HCT116 (cell line): ENCODE results near the gene RNF25. TPM values are rescaled to one million over a fixed set of nuclear protein-coding genes. Genes with fewer than 3 reads are reported as not detected.

ENCODE experiments used
- ATAC-seq: fragments of 200-7000 bp; cut with Tn5 transposase; 2 replicates; pipeline ENCODE4 v1.9.1; 2020; ENCODE audit warnings: mild to moderate bottlenecking, moderate library complexity
- BruUV-seq: library from RNA; stranded (reverse); fragments of 400-500 nt; replicated peaks from 2 replicates; lab custom pipeline; 2021; lab: Mats Ljungman, UMichigan
- CTCF ChIA-PET: fragments of 300-600 bp; sonication (Branson Sonifier 250); formaldehyde crosslinking; loops from one replicate; lab custom pipeline; 2021; ENCODE audit warnings: antibody characterized with exemption; lab: Charles Lee
- POLR2A ChIA-PET: fragments of 300-600, 350-600 bp; sonication (Branson Sonifier 250); formaldehyde crosslinking; loops from one replicate; lab custom pipeline; 2021; ENCODE audit warnings: antibody characterized with exemption; lab: Charles Lee
- RAD21 ChIA-PET, 2 experiments: fragments of 300-600 bp; sonication (Branson Sonifier 250); formaldehyde crosslinking; loops; one replicate each; lab custom pipeline; 2023; ENCODE audit warnings: low total read pairs in 2 of 2; ENCODE audit not compliant: uncharacterized antibody in 2 of 2, unreplicated experiment in 2 of 2, low non-redundant PET in 1 of 2; lab: Charles Lee
- DNase-seq: peaks from one replicate; pipeline ENCODE4 v3.0.0-alpha.2; 2010; ENCODE audit warnings: low read depth, low spot score
- H2AFZ ChIP-seq: fragments of 200-600 bp; shearing (Covaris generic), sonication (generic); 2 replicates; pipeline ENCODE4 v1.6.1; 2017; ENCODE audit warnings: low read depth, mixed run types, mixed read lengths, antibody characterized with exemption, low read length; ENCODE audit not compliant: poor library complexity, severe bottlenecking
- H3K27ac ChIP-seq: 2 replicates; pipeline ENCODE4 v1.5.1; 2012; ENCODE audit warnings: low read depth, low read length
- H3K27me3 ChIP-seq: fragments of 200-600 bp; sonication (generic); 2 replicates; pipeline ENCODE4 v1.6.1; 2016; ENCODE audit warnings: mixed run types, low read length, mixed read lengths; ENCODE audit not compliant: insufficient read depth
- H3K36me3 ChIP-seq, 2 experiments: fragments of 200-500 bp in 1 of 2; fragments of 200-600 bp in 1 of 2; sonication (Bioruptor generic) in 1 of 2; sonication (generic) in 1 of 2; 2 replicates each; pipeline versions ENCODE4 v1.5.1 to v1.6.1; 2014 to 2016; ENCODE audit warnings: low read length in 2 of 2, inconsistent platforms in 1 of 2, mixed read lengths in 1 of 2, mixed run types in 1 of 2; ENCODE audit not compliant: insufficient read depth in 2 of 2, control insufficient read depth in 1 of 2
- H3K4me1 ChIP-seq, 2 experiments: fragments of 200-600 bp in 1 of 2; sonication (generic) in 1 of 2; 2 replicates each; pipeline versions ENCODE4 v1.5.1 to v1.6.1; 2012 to 2017; ENCODE audit warnings: low read length in 2 of 2, inconsistent platforms in 1 of 2, mild to moderate bottlenecking in 1 of 2, mixed read lengths in 1 of 2, mixed run types in 1 of 2, moderate library complexity in 1 of 2; ENCODE audit not compliant: insufficient read depth in 2 of 2, control insufficient read depth in 1 of 2
- H3K4me2 ChIP-seq: fragments of 200-600 bp; sonication (generic); 2 replicates; pipeline ENCODE4 v1.6.1; 2017; ENCODE audit warnings: mixed run types, low read length, mixed read lengths
- H3K4me3 ChIP-seq, 2 experiments: fragments of 200-600 bp in 1 of 2; sonication (generic) in 1 of 2; replicated peaks in 1 of 2; 2 replicates each; pipeline ENCODE4 v1.5.1; 2011 to 2016; ENCODE audit warnings: low read length in 2 of 2, control low read depth in 1 of 2, low read depth in 1 of 2, mild to moderate bottlenecking in 1 of 2, mixed read lengths in 1 of 2, mixed run types in 1 of 2
- H3K79me2 ChIP-seq: fragments of 200-600 bp; sonication (generic); 2 replicates; pipeline ENCODE4 v1.6.1; 2017; ENCODE audit warnings: mild to moderate bottlenecking, mixed run types, low read length, moderate library complexity, mixed read lengths; ENCODE audit not compliant: insufficient read depth
- H3K9ac ChIP-seq: fragments of 200-600 bp; sonication (generic); 2 replicates; pipeline ENCODE4 v1.6.1; 2016; ENCODE audit warnings: low read length, mixed read lengths
- H3K9me2 ChIP-seq: fragments of 200-600 bp; sonication (generic), shearing (Covaris generic); 2 replicates; pipeline ENCODE4 v1.6.1; 2017; ENCODE audit warnings: mixed run types, mild to moderate bottlenecking, moderate library complexity; ENCODE audit not compliant: insufficient read depth
- H3K9me3 ChIP-seq, 2 experiments: fragments of 200-500 bp in 1 of 2; fragments of 200-600 bp in 1 of 2; sonication (Bioruptor generic) in 1 of 2; sonication (generic) in 1 of 2; 2 replicates each; pipeline ENCODE4 v1.6.1; 2014 to 2017; ENCODE audit warnings: low read length in 2 of 2, mixed read lengths in 2 of 2, inconsistent platforms in 1 of 2, low read depth in 1 of 2, mild to moderate bottlenecking in 1 of 2, mixed run types in 1 of 2, moderate library complexity in 1 of 2; ENCODE audit not compliant: control insufficient read depth in 1 of 2, insufficient read depth in 1 of 2
- H4K20me1 ChIP-seq: fragments of 200-600 bp; sonication (generic), shearing (Covaris generic); 2 replicates; pipeline ENCODE4 v1.6.1; 2017; ENCODE audit warnings: mixed run types, mild to moderate bottlenecking, moderate library complexity; ENCODE audit not compliant: insufficient read depth
- ATF3 ChIP-seq: IDR thresholded peaks from 2 replicates; pipeline ENCODE4 v1.6.1; 2012
- CBX3 ChIP-seq: IDR thresholded peaks from 2 replicates; pipeline ENCODE4 v1.6.1; 2012; ENCODE audit warnings: low read depth
- CEBPB ChIP-seq: IDR thresholded peaks from 2 replicates; pipeline ENCODE4 v1.6.1; 2012; ENCODE audit warnings: low read depth
- EGR1 ChIP-seq: IDR thresholded peaks from 2 replicates; pipeline ENCODE4 v1.6.1; 2012; ENCODE audit warnings: low read depth
- ELF1 ChIP-seq: IDR thresholded peaks from 2 replicates; pipeline ENCODE4 v1.6.1; 2012; ENCODE audit warnings: low read depth, borderline replicate concordance
- EZH2 ChIP-seq: fragments of 200-600 bp; sonication (generic); IDR thresholded peaks from 2 replicates; pipeline ENCODE4 v1.6.1; 2017; ENCODE audit warnings: antibody characterized with exemption, mixed run types
- EZH2phosphoT487 ChIP-seq: fragments of 200-600 bp; IDR thresholded peaks from 2 replicates; pipeline ENCODE4 v1.6.1; 2018; ENCODE audit warnings: antibody characterized with exemption, borderline replicate concordance
- FOSL1 ChIP-seq: IDR thresholded peaks from 2 replicates; pipeline ENCODE4 v1.6.1; 2012; ENCODE audit warnings: low read depth
- JUND ChIP-seq: IDR thresholded peaks from 2 replicates; pipeline ENCODE4 v1.6.1; 2012
- MAX ChIP-seq: IDR thresholded peaks from 2 replicates; pipeline ENCODE4 v1.6.1; 2012
- POLR2A ChIP-seq: IDR thresholded peaks from 2 replicates; pipeline ENCODE4 v1.7.0; 2011; ENCODE audit warnings: borderline replicate concordance; ENCODE audit not compliant: insufficient read depth, insufficient read length; ENCODE audit errors: extremely low read depth
- POLR2AphosphoS5 ChIP-seq: IDR thresholded peaks from 2 replicates; pipeline ENCODE4 v1.6.1; 2011; ENCODE audit warnings: mild to moderate bottlenecking, low read depth, low read length, moderate library complexity
- SIN3A ChIP-seq: IDR thresholded peaks from 2 replicates; pipeline ENCODE4 v1.6.1; 2012; ENCODE audit warnings: low read depth
- SP1 ChIP-seq: IDR thresholded peaks from 2 replicates; pipeline ENCODE4 v1.6.1; 2012; ENCODE audit warnings: low read depth
- ZBTB33 ChIP-seq: IDR thresholded peaks from 2 replicates; pipeline ENCODE4 v1.6.1; 2011; ENCODE audit warnings: mild to moderate bottlenecking, low read length, moderate library complexity; ENCODE audit not compliant: insufficient replicate concordance; ENCODE audit errors: extremely low read depth
- ZNF274 ChIP-seq: fragments of 200-500 bp; sonication (Bioruptor generic); IDR thresholded peaks from 2 replicates; pipeline ENCODE4 v1.6.1; 2014; ENCODE audit warnings: mild to moderate bottlenecking, low read depth, low read length, inconsistent platforms
- intact Hi-C: fragments of 100-400 bp; cut with micrococcal nuclease; formaldehyde crosslinking; loops from 2 replicates; pipeline ENCODE4 v1.10.0; 2022
- total RNA-seq: library from RNA; stranded (reverse); gene quantifications from one replicate; pipeline ENCODE4 v1.2.1, GENCODE V29; 2021; ENCODE audit not compliant: unreplicated experiment

RNF25 gene
- total RNA-seq, 1 experiment from 2014 or later: 23.4 TPM

- no peak overlapping the region for H3K4me3 ChIP-seq
- H2AFZ ChIP-seq: no peak overlapping the region
- no peaks in the 10 kb centered on the region for H3K9me3 ChIP-seq
- ChIA-PET POLR2A (no interaction called here), RAD21 (interaction anchor here in 1 of 2 experiments (0.8 kb wide), 1 partner anchor 14 kb away, joined by 3 read pairs; no protein-coding TSS in a partner anchor), CTCF (no interaction called here)
- peaks cover 4 to 5% of the 10 kb centered on the region in 2 experiments; a peak in 1 of 4 replicates for H3K36me3 ChIP-seq
- H3K9ac ChIP-seq: no peak overlapping the region
- TF ChIP-seq SP1 (no peak), FOSL1 (peak; percentile 54), ZNF274 (no peak), CEBPB (no peak), ZBTB33 (no peak), JUND (0 out of 2 replicates have a peak, but pooled peaks have one; percentile 39)
- H3K9me2 ChIP-seq: no peaks in the 10 kb centered on the region
- intact Hi-C loops: no loop called here
- H3K4me2 ChIP-seq: peak overlapping the region; percentile 31; the same call in 1 of the 2 replicates
- H3K27ac ChIP-seq: no peak overlapping the region
- peaks cover 10% of the 10 kb centered on the region; the same call in 1 of the 2 replicates for H4K20me1 ChIP-seq
- H3K79me2 ChIP-seq: peaks cover 97% of the 10 kb centered on the region
- no peaks in the 10 kb centered on the region for H3K27me3 ChIP-seq
- ATAC-seq (no peak), DNase-seq (no peak)
- H3K4me1 ChIP-seq: peaks cover 6 to 15% of the 10 kb centered on the region in 2 experiments; a peak in 3 of 4 replicates
- no TSS peak for BruUV-seq
These were observed 45.5 kb upstream of the RNF25 start for GRCh38 chr2:218717262-218717661.

GRCh38 chr2:218716070-218716469, 44.3 kb upstream of the RNF25 start:
- ChIA-PET POLR2A (no interaction called here), RAD21 (no interaction called here), CTCF (no interaction called here)
- no peak for DNase-seq
- H3K79me2 ChIP-seq: peaks cover 97% of the 10 kb centered on the region
- no peak overlapping the region for H2AFZ ChIP-seq
- no peaks in the 10 kb centered on the region for H3K27me3 ChIP-seq
- TF ChIP-seq EGR1: no peak
- TF ChIP-seq EZH2: no peak
- no peak for TF ChIP-seq CEBPB
- TF ChIP-seq POLR2AphosphoS5: no peak
- no peak for TF ChIP-seq POLR2A
- TF ChIP-seq ATF3: no peak
- TF ChIP-seq ELF1: no peak
- no peak for TF ChIP-seq EZH2phosphoT487
- TF ChIP-seq FOSL1: no peak
- no peak for TF ChIP-seq SIN3A
- no peak for TF ChIP-seq MAX
- TF ChIP-seq CBX3: no peak
- no peaks in the 10 kb centered on the region for H3K9me2 ChIP-seq
- intact Hi-C loops: no loop called here
- no peak overlapping the region for H3K27ac ChIP-seq
- H3K4me3 ChIP-seq: no peak overlapping the region
- H3K9me3 ChIP-seq: no peaks in the 10 kb centered on the region
- H3K36me3 ChIP-seq: peaks cover 4 to 5% of the 10 kb centered on the region in 2 experiments; a peak in 1 of 4 replicates
- BruUV-seq: no TSS peak
- H3K9ac ChIP-seq: no peak overlapping the region
- ATAC-seq: no peak
- no peak overlapping the region for H3K4me2 ChIP-seq
- H3K4me1 ChIP-seq: peaks cover 6 to 22% of the 10 kb centered on the region in 2 experiments; a peak in 3 of 4 replicates
- peaks cover 10% of the 10 kb centered on the region; the same call in 1 of the 2 replicates for H4K20me1 ChIP-seq
